Spinal cord (tissue), 10 donors: Measurements from ENCODE around the gene IQCE. TPM values are rescaled to one million over a fixed set of nuclear protein-coding genes. Genes with fewer than 3 reads are reported as not detected.

Source experiments
- DNase-seq, 6 donors: peaks; one replicate each; pipeline versions ENCODE4 v3.0.0 to v3.0.0-alpha.2; 2013 to 2015; ENCODE audit warnings: low spot score in 6 of 6, low read depth in 4 of 6
- H3K27ac ChIP-seq: one replicate; pipeline ENCODE4 v1.5.1; 2013; ENCODE audit warnings: low read depth, low read length, control low read depth
- H3K27me3 ChIP-seq: one replicate; pipeline ENCODE4 v1.6.1; 2013; ENCODE audit warnings: low read length; ENCODE audit not compliant: control insufficient read depth, insufficient read depth
- H3K36me3 ChIP-seq: one replicate; pipeline ENCODE4 v1.6.1; 2013; ENCODE audit warnings: low read length; ENCODE audit not compliant: control insufficient read depth, insufficient read depth
- H3K4me1 ChIP-seq: one replicate; pipeline ENCODE4 v1.6.1; 2013; ENCODE audit warnings: low read length; ENCODE audit not compliant: control insufficient read depth, insufficient read depth
- H3K4me3 ChIP-seq: one replicate; pipeline ENCODE4 v1.5.1; 2013; ENCODE audit warnings: low read depth, low read length, control low read depth
- H3K9me3 ChIP-seq: one replicate; pipeline ENCODE4 v1.6.1; 2013; ENCODE audit warnings: low read length; ENCODE audit not compliant: control insufficient read depth, insufficient read depth
- WGBS: methylation state at CpG from one replicate; pipeline ENCODE4 v1.1.5; 2013; ENCODE audit warnings: missing lambda C conversion rate; ENCODE audit not compliant: insufficient coverage; 5-methylcytosine and 5-hydroxymethylcytosine counted together
- polyA plus RNA-seq, 2 donors: library from polyadenylated mRNA; unstranded; fragments of 120-200 nt; gene quantifications; one replicate each; pipeline ENCODE4 v1.2.1, GENCODE V29; 2013; ENCODE audit not compliant: insufficient read length in 2 of 2
- total RNA-seq, 2 donors: library from RNA; depleted of rRNA in 1 of 2; stranded (reverse); fragments of 120-200 nt in 1 of 2; fragments of >200 nt in 1 of 2; gene quantifications; one replicate each; pipeline versions ENCODE4 v1.2.3 to v1.2.4, GENCODE V29; 2013 to 2014
- donor health status: healthy.

The IQCE gene
- total and polyA plus RNA-seq, 4 donors = 13.5 to 47.1 (median 31.7) TPM

DNA sequence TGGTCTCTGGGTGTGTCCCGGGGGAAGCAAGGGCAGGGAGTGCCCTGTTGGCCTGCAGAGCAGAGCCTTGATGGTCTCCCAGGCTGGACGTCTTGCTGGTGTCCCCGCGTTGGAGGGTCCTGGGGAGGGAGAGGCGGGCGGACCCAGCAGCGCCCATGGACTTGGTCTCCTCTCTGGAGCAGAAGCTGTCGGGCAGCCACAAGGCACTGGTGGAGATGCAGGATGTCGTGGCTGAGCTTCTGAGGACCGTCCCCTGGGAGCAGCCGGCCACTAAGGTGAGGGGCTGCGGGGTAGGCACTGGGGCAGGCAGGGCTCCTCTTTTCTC is 93.9 kb downstream of the IQCE start:
- H3K4me3 ChIP-seq = no peak overlapping the region
- no peaks in the 10 kb centered on the region for H3K4me1 ChIP-seq
- no peak for DNase-seq
- H3K9me3 ChIP-seq = no peaks in the 10 kb centered on the region
- 91% methylated on average over 11 of the region's 12 CpGs for WGBS
- H3K27me3 ChIP-seq = no peaks in the 10 kb centered on the region
- no peak overlapping the region for H3K27ac ChIP-seq
- peaks cover 97% of the 10 kb centered on the region for H3K36me3 ChIP-seq

DNA sequence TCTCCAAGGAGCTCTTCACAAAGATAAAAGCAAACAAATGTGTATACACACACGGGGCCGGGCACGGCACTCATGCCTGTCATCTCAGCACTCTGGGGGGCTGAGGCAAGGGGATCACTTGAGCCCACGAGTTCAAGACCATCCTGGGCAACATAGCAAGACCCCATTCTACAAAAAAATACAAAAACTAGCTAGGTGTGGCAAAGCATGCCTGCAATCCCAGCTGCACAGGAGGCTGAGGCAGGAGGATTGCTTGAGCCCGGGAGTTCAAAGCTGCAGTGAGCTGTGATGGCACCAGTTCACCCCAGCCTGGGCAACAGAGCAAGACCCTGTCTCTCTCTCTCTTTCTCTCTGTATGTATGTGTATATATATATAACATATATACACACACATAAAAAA is 95.3 kb downstream of the IQCE start:
- Histone ChIP-seq H3K27ac (no peak overlapping the region), H3K4me3 (no peak overlapping the region), H3K36me3 (peaks cover 97% of the 10 kb centered on the region), H3K4me1 (peaks cover under 1% of the 10 kb centered on the region), H3K27me3 (no peaks in the 10 kb centered on the region), H3K9me3 (no peaks in the 10 kb centered on the region)
- whole genome bisulfite sequencing = 53% methylated on average over 5 of the region's 5 CpGs
- DNase-seq = no peak

DNA sequence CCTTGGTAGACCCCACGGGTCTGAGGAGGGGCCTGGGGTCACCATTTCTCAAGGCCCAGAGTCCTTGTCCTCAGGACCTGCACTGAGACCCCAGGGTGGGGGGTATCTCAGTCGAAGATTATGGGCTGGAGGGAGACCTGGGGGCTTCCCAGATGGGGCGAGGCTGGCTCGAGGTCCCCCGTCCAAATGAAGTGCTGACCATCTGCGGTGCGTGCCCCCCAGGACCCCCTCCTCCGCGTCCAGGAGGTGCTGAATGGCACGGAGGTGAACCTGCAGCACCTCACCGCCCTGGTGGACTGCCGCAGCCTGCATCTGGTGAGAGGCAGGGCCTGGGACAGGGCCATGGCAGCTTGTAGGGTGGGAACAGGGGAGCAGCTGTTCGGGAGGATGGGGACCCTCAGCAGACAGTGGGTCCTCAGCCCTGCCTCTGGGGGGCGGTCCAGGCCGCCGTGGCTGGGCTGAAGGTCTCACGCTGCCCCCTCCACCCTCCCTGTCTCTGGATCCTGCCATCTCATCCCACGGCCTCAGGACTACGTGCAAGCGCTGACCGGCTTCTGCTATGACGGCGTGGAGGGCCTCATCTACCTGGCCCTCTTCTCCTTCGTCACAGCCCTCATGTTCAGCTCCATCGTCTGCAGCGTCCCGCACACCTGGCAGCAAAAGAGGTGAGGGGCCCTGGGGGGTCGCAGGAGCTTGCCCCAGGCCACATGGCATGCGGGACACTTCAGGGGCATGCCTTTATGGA is 97.3 kb downstream of the IQCE start:
- DNase-seq = no peak
- 94% methylated on average over 29 of the region's 29 CpGs for WGBS
- Histone ChIP-seq H3K9me3 (no peaks in the 10 kb centered on the region), H3K36me3 (peaks cover 97% of the 10 kb centered on the region), H3K27me3 (no peaks in the 10 kb centered on the region), H3K4me1 (peaks cover 20% of the 10 kb centered on the region), H3K27ac (no peak overlapping the region), H3K4me3 (no peak overlapping the region)

DNA sequence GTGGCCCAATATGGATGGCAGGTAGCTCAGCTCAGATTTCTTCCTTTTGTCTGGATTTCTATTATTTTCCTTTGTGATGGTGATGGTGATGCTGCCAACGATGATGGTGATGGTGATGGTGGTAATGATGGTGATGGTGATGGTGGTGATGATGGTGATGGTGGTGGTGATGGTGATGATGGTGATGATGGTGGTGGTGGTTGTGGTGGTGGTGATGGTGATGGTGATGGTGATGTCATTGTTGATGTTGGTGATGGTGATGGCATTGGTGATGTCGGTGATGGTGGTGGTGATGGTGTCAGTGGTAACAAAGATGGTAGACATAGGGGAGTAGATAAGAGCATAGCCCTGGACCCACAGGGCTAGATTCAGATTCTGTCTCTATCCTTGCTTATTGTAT is 98.4 kb downstream of the IQCE start:
- Histone ChIP-seq H3K9me3 (no peaks in the 10 kb centered on the region), H3K27me3 (no peaks in the 10 kb centered on the region), H3K4me3 (no peak overlapping the region), H3K4me1 (peaks cover 29% of the 10 kb centered on the region), H3K27ac (no peak overlapping the region), H3K36me3 (peaks cover 97% of the 10 kb centered on the region)
- DNase-seq = no peak
- 100% methylated on average over 2 of the region's 2 CpGs for WGBS

DNA sequence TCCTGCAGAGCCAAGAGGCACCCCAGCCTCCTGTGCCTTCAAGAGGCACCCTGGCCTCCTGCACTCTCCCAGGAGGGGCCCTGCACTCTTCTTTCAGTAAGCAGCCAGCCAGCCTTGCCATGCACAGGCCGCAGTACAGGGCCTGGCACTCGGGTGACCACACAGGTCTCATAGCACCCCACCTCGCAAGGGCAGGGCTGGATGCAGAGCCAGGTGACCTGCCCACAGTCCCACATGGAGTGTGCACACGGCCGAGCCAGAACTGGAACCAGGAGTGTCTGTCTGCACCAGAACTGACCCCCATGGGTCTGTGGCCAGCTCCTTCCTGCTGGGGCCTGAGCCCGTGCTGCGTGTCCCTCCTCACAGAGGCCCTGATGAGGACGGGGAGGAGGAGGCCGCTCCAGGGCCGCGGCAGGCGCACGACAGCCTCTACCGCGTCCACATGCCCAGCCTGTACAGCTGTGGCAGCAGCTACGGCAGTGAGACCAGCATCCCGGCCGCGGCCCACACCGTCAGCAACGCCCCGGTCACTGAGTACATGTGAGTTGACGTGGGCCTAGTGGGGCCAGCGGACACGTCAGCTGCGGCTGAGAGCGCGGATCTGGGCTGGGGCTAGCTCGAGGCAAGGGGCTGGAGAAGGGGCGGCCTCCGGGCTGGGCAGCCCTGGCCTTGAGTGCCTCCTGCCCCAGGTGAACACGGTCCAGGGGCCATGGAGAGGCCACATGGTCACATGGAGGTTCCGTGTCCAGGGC is 99.3 kb downstream of the IQCE start:
- no peak for DNase-seq
- WGBS = 94% methylated on average over 33 of the region's 33 CpGs
- Histone ChIP-seq H3K4me1 (peaks cover 38% of the 10 kb centered on the region), H3K27ac (no peak overlapping the region), H3K27me3 (no peaks in the 10 kb centered on the region), H3K4me3 (no peak overlapping the region), H3K9me3 (no peaks in the 10 kb centered on the region), H3K36me3 (peaks cover 97% of the 10 kb centered on the region)

DNA sequence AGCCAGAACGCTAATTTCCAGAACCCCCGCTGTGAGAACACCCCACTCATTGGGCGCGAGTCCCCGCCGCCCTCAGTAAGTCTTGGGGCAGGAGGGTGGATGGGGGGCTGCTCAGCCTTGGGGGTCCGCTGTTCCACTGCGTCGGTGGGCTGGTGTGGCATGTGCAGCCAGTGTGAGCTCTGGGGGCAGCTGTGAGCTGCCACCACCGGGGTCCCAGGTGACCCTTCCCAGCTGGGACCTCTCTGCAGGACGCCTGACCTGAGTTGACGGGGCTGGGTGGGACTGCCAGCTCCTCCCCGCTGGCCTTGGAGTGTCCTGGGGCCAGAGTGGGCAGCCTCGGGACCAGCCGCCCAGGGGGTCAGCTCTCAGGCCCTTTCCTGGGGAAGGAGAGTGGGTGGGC is 100.2 kb downstream of the IQCE start:
- peaks cover 99% of the 10 kb centered on the region for H3K36me3 ChIP-seq
- DNase-seq = no peak
- H3K4me1 ChIP-seq = peaks cover 47% of the 10 kb centered on the region
- H3K4me3 ChIP-seq = no peak overlapping the region
- 86% methylated on average over 15 of the region's 15 CpGs for WGBS
- H3K27ac ChIP-seq = no peak overlapping the region
- H3K27me3 ChIP-seq = no peaks in the 10 kb centered on the region
- H3K9me3 ChIP-seq = no peaks in the 10 kb centered on the region

DNA sequence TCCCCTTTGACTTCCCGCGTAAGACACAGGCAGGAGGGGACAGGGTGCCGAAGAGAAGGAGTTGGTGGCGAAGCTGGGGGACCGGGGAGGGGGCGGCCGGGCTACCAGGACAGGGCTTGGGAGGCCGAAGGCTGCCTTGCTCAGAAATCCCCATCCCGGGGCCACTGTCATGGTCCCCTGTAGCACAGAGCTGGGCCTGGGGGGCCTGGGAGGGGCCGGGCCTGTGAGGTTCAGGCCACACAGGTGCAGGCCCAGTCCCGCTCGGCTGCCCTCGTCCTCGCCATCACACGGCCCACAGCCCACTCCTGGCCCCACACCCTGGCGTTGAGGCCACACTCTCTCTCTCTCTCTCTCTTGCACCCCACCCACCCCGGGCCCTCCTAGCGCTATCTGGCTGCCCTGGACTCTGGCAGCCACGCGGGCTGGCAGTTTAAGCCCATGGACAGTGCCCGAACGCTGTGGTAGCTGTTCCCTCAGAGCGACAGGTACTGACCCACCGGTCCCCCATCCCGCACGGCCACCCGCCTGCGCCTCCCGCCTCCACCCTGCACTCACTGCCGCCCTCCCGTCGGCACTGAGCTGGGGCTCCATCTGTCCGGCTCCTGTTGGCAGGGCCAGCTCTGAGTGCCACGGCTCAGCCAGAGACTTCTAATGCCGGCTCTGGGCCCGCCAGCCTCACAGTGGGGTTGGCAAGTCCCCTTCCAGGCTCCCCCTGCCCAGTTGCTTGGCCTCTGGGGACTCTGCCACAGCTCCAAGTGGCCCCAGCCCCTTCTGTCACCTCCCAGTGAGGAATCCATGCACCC is 101.0 kb downstream of the IQCE start:
- H3K27ac ChIP-seq = no peak overlapping the region
- peak in 1 of 6 donors; percentile 61 for DNase-seq
- peaks cover 94% of the 10 kb centered on the region for H3K36me3 ChIP-seq
- no peaks in the 10 kb centered on the region for H3K27me3 ChIP-seq
- no peaks in the 10 kb centered on the region for H3K9me3 ChIP-seq
- H3K4me1 ChIP-seq = peaks cover 51% of the 10 kb centered on the region
- WGBS = 81% methylated on average over 34 of the region's 36 CpGs
- no peak overlapping the region for H3K4me3 ChIP-seq

DNA sequence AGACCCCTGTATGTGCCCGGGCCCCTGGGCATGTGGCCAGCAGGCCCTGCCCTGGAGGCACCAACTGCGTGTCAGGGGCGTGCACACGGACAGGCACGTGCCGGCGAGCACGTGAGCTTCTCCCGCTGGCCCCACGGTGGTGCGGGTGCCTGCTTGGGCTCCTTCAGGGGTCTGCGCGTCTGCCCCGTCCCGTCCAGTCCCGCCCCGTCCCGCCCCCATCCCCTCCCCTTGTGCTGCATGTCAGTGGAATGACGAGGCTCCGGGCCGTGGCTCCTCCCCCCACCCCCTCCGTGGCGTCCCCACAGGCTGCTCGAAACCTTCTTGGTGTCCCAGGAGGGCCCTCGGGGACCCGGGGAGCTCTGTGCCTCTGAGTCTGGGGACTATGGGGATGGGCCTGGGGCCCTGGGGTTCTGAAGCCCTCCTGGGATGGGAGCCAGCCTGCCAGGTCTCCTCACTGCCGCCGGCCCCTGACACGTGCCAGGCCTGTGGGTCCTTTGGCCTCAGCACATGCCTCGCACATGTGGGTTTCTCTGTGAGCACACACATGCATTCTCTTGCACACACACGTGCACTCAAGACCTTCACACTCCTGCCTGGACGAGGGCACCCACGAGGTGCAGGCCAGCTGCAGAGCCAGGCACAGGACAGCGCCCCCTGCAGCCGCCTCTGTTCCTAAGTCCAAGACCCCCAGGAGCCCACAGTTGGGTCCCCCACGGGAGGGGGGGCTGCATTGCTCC is 101.7 kb downstream of the IQCE start:
- Histone ChIP-seq H3K36me3 (peaks cover 89% of the 10 kb centered on the region), H3K4me1 (peaks cover 54% of the 10 kb centered on the region), H3K27me3 (no peaks in the 10 kb centered on the region), H3K9me3 (no peaks in the 10 kb centered on the region), H3K4me3 (no peak overlapping the region), H3K27ac (no peak overlapping the region)
- DNase-seq = no peak
- 72% methylated on average over 24 of the region's 36 CpGs for WGBS

DNA sequence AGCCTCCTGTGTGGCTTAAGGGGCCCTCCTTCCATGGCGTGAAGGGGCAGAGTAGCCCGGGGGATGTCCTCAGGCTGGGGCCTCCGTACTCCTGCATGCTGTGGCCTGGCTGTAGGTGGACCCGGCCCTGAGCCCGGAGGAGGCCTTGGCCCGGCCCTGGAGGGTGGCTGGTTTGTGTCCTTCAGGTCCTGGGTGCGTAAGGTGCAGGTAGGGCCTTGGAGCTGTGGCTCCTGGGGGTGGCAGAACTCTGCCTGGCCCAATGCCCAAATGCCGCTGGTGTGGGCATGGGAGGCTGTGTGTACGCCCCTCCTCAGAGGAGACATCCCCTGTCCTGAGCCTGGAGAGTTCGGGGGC is 102.3 kb downstream of the IQCE start:
- Histone ChIP-seq H3K9me3 (no peaks in the 10 kb centered on the region), H3K27ac (no peak overlapping the region), H3K27me3 (no peaks in the 10 kb centered on the region), H3K4me1 (peaks cover 57% of the 10 kb centered on the region), H3K4me3 (no peak overlapping the region), H3K36me3 (peaks cover 86% of the 10 kb centered on the region)
- no peak for DNase-seq
- WGBS = 86% methylated on average over 10 of the region's 10 CpGs
